Measurements from ENCODE around the gene CIAO2A. TPM values are rescaled to one million over a fixed set of nuclear protein-coding genes. Genes with fewer than 3 reads are reported as not detected.

CIAO2A gene
- total RNA-seq, 2 donors from 2014 or later: 54.6 to 63.2 TPM

- no peaks in the 10 kb centered on the region for H3K4me1 ChIP-seq (ENCODE audit: control insufficient read depth, insufficient read depth, low read length)
- Mint-ChIP-seq H3K27ac (no peak overlapping the region), H3K27me3 (ENCODE audit: insufficient read depth) (peaks cover 45% of the 10 kb centered on the region), H3K4me3 (peak overlapping the region; percentile 57), H3K4me1 (peaks cover 9% of the 10 kb centered on the region), H3K36me3 (ENCODE audit: low read depth) (no peaks in the 10 kb centered on the region), H3K9me3 (no peaks in the 10 kb centered on the region)
- no peak for TF ChIP-seq CTCF (conservative IDR thresholded peaks at IDR 0.05)
- H3K9ac ChIP-seq (ENCODE audit: extremely low read depth, low read length, poor library complexity, severe bottlenecking): no peak overlapping the region
- peaks cover 41% of the 10 kb centered on the region for H3K27me3 ChIP-seq (ENCODE audit: control insufficient read depth, insufficient read depth, low read length, poor library complexity, severe bottlenecking)
- no peaks in the 10 kb centered on the region for H3K9me3 ChIP-seq (ENCODE audit: control insufficient read depth, low read length)
- no peak overlapping the region for H3K27ac ChIP-seq (ENCODE audit: low read depth, low read length)
- H3K36me3 ChIP-seq (ENCODE audit: control insufficient read depth, insufficient read depth, low read length): no peaks in the 10 kb centered on the region
- WGBS, 2 experiments (ENCODE audit: insufficient coverage in 1 of 2, insufficient read length in 1 of 2): 15% methylated on average over 76 of the region's 76 CpGs; no CpG with 5 or more reads in 1 of the 2 experiments
- peak; percentile 81 for DNase-seq
- H3K4me3 ChIP-seq (ENCODE audit: low read length): peak overlapping the region; percentile 62
Measured at GRCh38 chr15:64045774-64046420, 47.7 kb downstream of the CIAO2A start.

GRCh38 chr15:64045101-64045435, 48.6 kb downstream of the CIAO2A start:
- Histone ChIP-seq H3K36me3 (ENCODE audit: control insufficient read depth, insufficient read depth, low read length) (no peaks in the 10 kb centered on the region), H3K27ac (ENCODE audit: low read depth, low read length) (no peak overlapping the region), H3K9me3 (ENCODE audit: control insufficient read depth, low read length) (no peaks in the 10 kb centered on the region), H3K27me3 (ENCODE audit: control insufficient read depth, insufficient read depth, low read length, poor library complexity, severe bottlenecking) (peaks cover 41% of the 10 kb centered on the region), H3K4me1 (ENCODE audit: control insufficient read depth, insufficient read depth, low read length) (no peaks in the 10 kb centered on the region), H3K4me3 (ENCODE audit: low read length) (no peak overlapping the region), H3K9ac (ENCODE audit: extremely low read depth, low read length, poor library complexity, severe bottlenecking) (no peak overlapping the region)
- Mint-ChIP-seq H3K9me3 (no peaks in the 10 kb centered on the region), H3K4me1 (peaks cover 10% of the 10 kb centered on the region), H3K4me3 (peak overlapping the region; percentile 57), H3K27ac (no peak overlapping the region), H3K36me3 (ENCODE audit: low read depth) (no peaks in the 10 kb centered on the region), H3K27me3 (ENCODE audit: insufficient read depth) (peaks cover 45% of the 10 kb centered on the region)
- WGBS, 2 experiments (ENCODE audit: insufficient coverage in 1 of 2, insufficient read length in 1 of 2): 95 to 97% methylated on average over 3 to 5 of the region's 5 CpGs
- no peak for DNase-seq
- no peak for TF ChIP-seq CTCF (conservative IDR thresholded peaks at IDR 0.05)

GRCh38 chr15:64044300-64045100, 49.1 kb downstream of the CIAO2A start:
- 90 to 91% methylated on average over 4 to 7 of the region's 7 CpGs for WGBS, 2 experiments (ENCODE audit: insufficient coverage in 1 of 2, insufficient read length in 1 of 2)
- Mint-ChIP-seq H3K4me1 (peaks cover 15% of the 10 kb centered on the region), H3K4me3 (no peak overlapping the region), H3K27ac (no peak overlapping the region), H3K36me3 (ENCODE audit: low read depth) (no peaks in the 10 kb centered on the region), H3K9me3 (no peaks in the 10 kb centered on the region), H3K27me3 (ENCODE audit: insufficient read depth) (peaks cover 45% of the 10 kb centered on the region)
- Histone ChIP-seq H3K27me3 (ENCODE audit: control insufficient read depth, insufficient read depth, low read length, poor library complexity, severe bottlenecking) (peaks cover 41% of the 10 kb centered on the region), H3K9me3 (ENCODE audit: control insufficient read depth, low read length) (no peaks in the 10 kb centered on the region), H3K4me1 (ENCODE audit: control insufficient read depth, insufficient read depth, low read length) (no peaks in the 10 kb centered on the region), H3K9ac (ENCODE audit: extremely low read depth, low read length, poor library complexity, severe bottlenecking) (no peak overlapping the region), H3K4me3 (ENCODE audit: low read length) (no peak overlapping the region), H3K27ac (ENCODE audit: low read depth, low read length) (no peak overlapping the region), H3K36me3 (ENCODE audit: control insufficient read depth, insufficient read depth, low read length) (no peaks in the 10 kb centered on the region)
- DNase-seq: no peak
- no peak for TF ChIP-seq CTCF (conservative IDR thresholded peaks at IDR 0.05)

Measured in endodermal cell (in vitro differentiated cells).